ENCODE results near the gene SLC7A6OS.

SLC7A6OS gene

DNA sequence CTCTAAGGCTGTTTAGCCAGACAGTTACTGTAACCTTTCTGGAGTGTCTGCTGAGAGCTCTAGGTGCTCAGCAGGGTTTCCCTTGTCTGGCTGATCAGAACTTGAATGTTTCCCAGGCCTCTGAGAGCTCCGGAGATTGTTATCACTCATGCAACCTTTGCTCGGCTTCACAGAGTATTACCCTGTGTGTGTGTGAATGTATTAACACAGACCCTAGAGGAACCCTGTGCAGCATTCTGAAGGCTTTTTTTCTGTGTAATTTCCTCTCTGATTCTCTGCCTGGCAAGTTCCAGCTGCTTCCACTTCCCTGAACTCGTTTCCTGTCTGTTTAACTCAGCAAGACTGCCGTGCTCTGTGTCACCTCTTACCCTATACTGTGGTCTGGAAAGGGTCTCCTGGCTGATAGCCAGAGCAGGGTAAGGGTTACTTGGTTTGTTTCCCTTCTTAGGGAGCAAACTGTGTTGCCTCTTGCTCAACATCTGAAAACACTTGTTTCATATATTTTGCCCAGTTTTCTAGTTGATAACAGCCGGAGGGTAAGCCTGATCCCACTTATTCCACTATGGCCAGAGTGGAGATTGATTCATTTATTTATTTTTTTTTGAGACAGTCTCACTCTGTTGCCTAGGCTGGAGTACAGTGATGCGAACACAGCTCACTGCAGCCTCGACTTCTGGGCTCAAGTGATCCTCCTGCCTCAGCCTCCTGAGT lies 21.8 kb upstream of the SLC7A6OS start:
- Histone ChIP-seq H3K27ac (replicated peaks) (peak overlapping the region; percentile 58), H3K27me3 (ENCODE audit: insufficient read depth, poor library complexity, severe bottlenecking) (no peaks in the 10 kb centered on the region), H3K4me3 (replicated peaks; ENCODE audit: insufficient read depth, low read length) (no peak overlapping the region)
- DNase-seq (ENCODE audit: low read depth in 1 of 2, low spot score in 1 of 2) = peak; percentile 89 to 97
- TF ChIP-seq SPI1 (IDR thresholded peaks at IDR 0.05; ENCODE audit: borderline replicate concordance, low read depth) = peak; percentile 86; the same call in 1 of the 2 replicates
- TF ChIP-seq, protein P1, sequence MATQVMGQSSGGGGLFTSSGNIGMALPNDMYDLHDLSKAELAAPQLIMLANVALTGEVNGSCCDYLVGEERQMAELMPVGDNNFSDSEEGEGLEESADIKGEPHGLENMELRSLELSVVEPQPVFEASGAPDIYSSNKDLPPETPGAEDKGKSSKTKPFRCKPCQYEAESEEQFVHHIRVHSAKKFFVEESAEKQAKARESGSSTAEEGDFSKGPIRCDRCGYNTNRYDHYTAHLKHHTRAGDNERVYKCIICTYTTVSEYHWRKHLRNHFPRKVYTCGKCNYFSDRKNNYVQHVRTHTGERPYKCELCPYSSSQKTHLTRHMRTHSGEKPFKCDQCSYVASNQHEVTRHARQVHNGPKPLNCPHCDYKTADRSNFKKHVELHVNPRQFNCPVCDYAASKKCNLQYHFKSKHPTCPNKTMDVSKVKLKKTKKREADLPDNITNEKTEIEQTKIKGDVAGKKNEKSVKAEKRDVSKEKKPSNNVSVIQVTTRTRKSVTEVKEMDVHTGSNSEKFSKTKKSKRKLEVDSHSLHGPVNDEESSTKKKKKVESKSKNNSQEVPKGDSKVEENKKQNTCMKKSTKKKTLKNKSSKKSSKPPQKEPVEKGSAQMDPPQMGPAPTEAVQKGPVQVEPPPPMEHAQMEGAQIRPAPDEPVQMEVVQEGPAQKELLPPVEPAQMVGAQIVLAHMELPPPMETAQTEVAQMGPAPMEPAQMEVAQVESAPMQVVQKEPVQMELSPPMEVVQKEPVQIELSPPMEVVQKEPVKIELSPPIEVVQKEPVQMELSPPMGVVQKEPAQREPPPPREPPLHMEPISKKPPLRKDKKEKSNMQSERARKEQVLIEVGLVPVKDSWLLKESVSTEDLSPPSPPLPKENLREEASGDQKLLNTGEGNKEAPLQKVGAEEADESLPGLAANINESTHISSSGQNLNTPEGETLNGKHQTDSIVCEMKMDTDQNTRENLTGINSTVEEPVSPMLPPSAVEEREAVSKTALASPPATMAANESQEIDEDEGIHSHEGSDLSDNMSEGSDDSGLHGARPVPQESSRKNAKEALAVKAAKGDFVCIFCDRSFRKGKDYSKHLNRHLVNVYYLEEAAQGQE (IDR thresholded peaks at IDR 0.05; ENCODE audit: insufficient replicate concordance, low read depth) = peak; percentile 41
- TF ChIP-seq POLR2AphosphoS5 (IDR thresholded peaks at IDR 0.05; ENCODE audit: low read depth) = peak; percentile 85
- no peak for TF ChIP-seq GABPA (IDR thresholded peaks at IDR 0.05; ENCODE audit: low read depth)
- TF ChIP-seq, protein P2, sequence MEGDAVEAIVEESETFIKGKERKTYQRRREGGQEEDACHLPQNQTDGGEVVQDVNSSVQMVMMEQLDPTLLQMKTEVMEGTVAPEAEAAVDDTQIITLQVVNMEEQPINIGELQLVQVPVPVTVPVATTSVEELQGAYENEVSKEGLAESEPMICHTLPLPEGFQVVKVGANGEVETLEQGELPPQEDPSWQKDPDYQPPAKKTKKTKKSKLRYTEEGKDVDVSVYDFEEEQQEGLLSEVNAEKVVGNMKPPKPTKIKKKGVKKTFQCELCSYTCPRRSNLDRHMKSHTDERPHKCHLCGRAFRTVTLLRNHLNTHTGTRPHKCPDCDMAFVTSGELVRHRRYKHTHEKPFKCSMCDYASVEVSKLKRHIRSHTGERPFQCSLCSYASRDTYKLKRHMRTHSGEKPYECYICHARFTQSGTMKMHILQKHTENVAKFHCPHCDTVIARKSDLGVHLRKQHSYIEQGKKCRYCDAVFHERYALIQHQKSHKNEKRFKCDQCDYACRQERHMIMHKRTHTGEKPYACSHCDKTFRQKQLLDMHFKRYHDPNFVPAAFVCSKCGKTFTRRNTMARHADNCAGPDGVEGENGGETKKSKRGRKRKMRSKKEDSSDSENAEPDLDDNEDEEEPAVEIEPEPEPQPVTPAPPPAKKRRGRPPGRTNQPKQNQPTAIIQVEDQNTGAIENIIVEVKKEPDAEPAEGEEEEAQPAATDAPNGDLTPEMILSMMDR (IDR thresholded peaks at IDR 0.05; ENCODE audit: insufficient read depth, low read length) = no peak

DNA sequence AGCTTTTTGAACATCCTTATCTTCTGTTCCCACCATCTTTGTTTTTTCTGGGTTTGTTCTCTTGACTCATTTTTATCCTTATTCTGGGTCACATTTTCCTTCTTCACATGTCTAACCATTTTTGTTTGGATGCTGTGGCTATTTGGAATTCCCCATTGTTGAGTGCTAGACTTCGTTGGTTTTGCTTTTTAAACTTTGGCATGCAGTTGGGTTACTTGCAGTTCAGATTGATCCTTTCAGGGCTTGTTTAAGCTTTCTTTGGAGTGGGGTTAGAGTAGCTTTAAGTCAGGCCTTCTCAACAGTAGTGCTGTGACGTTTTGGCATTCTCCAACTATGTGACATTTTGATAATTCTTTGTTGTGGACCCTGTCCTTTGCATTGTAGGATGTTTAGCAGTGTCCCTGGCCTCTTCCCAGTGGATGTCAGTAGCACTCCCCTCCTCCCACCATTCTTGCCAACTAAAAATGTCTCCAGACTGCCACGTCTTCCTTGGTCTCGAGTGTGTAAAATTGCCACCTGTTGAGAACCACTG lies 21.2 kb upstream of the SLC7A6OS start:
- Histone ChIP-seq H3K4me3 (replicated peaks; ENCODE audit: insufficient read depth, low read length) (no peak overlapping the region), H3K27me3 (ENCODE audit: insufficient read depth, poor library complexity, severe bottlenecking) (no peaks in the 10 kb centered on the region), H3K27ac (replicated peaks) (peak overlapping the region; percentile 58)
- DNase-seq (ENCODE audit: low read depth in 1 of 2, low spot score in 1 of 2) = no peak
- TF ChIP-seq SPI1 (IDR thresholded peaks at IDR 0.05; ENCODE audit: borderline replicate concordance, low read depth) (no peak), GABPA (IDR thresholded peaks at IDR 0.05; ENCODE audit: low read depth) (no peak), POLR2AphosphoS5 (IDR thresholded peaks at IDR 0.05; ENCODE audit: low read depth) (no peak)
- TF ChIP-seq, protein P2 (IDR thresholded peaks at IDR 0.05; ENCODE audit: insufficient read depth, low read length) = no peak

DNA sequence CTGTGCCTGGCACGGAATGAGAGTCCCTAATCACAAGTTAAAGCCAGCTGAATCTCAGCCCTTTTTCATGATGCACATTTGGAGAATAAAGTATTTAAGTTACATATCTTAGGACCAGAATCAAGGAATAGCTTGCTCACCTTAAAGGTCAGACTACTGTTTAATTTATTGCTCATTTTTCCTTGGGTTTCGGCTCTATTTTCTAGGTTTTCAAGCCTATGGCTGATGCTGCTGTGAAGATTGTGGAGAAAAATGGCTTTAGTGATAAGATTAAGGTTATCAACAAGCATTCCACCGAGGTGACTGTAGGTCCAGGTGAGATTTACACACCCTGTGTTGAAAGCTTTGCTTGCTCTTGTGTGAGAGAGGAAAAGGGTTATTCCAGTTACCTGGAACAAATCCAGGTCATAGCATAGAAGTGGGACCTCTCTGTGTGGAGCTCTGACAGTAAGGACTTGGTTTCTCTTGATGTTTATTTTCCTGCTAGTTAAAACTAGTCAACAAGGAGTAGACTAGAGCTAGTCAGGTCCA lies 18.2 kb upstream of the SLC7A6OS start:
- no peak for DNase-seq (ENCODE audit: low read depth in 1 of 2, low spot score in 1 of 2)
- Histone ChIP-seq H3K27ac (replicated peaks) (no peak overlapping the region), H3K27me3 (ENCODE audit: insufficient read depth, poor library complexity, severe bottlenecking) (no peaks in the 10 kb centered on the region), H3K4me3 (replicated peaks; ENCODE audit: insufficient read depth, low read length) (no peak overlapping the region)
- TF ChIP-seq GABPA (IDR thresholded peaks at IDR 0.05; ENCODE audit: low read depth) = no peak
- TF ChIP-seq SPI1 (IDR thresholded peaks at IDR 0.05; ENCODE audit: borderline replicate concordance, low read depth) = no peak
- TF ChIP-seq, protein P1 (IDR thresholded peaks at IDR 0.05; ENCODE audit: insufficient replicate concordance, low read depth) = no peak
- no peak for TF ChIP-seq POLR2AphosphoS5 (IDR thresholded peaks at IDR 0.05; ENCODE audit: low read depth)
- TF ChIP-seq, protein P2 (IDR thresholded peaks at IDR 0.05; ENCODE audit: insufficient read depth, low read length) = no peak
